ENCODE results near the gene KIAA1328.

KIAA1328 gene

DNA sequence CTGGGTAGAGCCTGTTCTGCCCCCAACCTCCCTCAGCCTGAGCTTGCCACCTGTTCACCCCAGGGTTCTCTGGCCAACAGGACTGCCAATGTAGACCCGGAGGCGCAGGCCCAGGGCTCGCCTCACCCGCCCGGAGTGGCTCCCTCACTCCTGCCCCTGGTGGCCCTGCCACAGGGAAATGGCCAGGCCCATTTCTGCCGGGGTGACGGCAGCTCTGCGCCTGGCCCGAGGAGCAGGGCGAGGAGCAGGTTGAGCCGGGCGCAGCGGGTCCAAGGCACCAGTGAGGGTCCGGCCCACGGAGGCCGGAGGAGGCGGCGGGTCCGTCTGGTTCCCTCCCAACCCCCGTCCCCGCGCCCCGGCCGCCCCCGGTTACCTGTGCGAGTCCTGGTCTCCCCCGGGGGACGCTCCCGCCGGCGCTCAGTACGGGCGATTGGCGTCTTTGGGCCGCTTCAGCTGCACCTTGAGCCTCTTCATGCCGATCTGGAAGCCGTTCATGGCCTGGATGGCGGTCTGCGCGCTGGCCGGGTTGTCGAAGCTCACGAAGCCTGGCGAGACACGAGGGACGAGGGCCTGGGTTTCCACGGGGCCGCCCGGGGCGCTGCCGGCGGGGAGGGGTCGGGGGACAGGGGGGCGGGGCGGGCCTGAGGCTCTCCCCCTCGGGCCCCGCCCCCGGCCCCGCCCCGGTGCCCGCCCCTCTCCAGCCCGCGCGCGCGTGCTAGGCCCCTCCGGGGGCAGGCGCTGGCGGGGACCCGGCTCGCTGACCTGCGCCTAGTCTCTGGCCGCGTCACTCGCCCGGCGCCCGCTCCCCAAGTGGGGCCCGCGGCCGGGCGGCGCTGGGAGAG is 424.7 kb downstream of the KIAA1328 start:
- DNase-seq (ENCODE audit: low spot score), result no peak

DNA sequence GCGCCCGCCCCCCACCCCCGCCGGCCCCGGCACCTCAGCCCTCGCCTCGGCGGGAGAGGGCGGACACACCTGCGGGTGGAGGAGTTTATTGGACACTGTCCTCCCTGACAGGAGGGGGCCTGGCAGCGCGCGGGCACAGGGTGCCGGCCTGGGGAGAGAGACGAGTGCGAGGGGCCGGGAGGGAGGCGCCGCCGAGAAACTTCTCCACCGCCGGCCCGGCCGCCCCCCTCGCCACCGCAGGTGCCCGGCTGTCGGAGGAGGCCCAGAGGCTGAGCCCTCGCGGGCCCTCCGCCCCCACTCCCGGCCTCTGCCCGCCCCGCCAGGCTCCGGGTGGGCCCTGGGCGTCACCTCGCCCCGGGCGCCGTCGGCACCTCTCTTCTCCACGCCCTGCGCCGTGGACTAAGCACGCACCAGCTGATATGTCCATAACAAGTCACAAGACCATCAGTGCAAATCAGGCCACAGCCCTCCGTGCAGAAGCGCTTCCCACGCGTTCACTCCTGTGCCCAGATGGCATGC is 425.4 kb downstream of the KIAA1328 start:
- peak; percentile 36 for DNase-seq (ENCODE audit: low spot score)

DNA sequence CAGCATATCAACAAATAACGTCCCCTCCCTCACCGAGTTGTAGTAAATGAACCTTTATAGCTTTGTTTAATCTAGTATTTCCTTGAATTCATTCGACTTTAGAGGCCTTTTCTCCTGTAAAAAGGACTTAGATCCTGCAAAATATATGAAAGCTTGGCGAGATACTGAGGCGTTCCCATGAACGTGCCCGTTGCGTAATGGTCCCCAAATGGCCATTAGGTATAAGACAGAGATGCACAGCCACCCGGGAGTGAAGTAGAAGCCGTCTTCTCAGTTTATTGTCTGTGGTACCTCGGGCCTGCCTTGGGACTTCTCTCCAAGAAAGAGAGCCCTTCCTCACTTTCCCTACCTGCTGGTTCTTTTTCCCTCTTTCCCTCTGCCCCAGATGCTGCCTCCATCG is 426.0 kb downstream of the KIAA1328 start:
- no peak for DNase-seq (ENCODE audit: low spot score)

DNA sequence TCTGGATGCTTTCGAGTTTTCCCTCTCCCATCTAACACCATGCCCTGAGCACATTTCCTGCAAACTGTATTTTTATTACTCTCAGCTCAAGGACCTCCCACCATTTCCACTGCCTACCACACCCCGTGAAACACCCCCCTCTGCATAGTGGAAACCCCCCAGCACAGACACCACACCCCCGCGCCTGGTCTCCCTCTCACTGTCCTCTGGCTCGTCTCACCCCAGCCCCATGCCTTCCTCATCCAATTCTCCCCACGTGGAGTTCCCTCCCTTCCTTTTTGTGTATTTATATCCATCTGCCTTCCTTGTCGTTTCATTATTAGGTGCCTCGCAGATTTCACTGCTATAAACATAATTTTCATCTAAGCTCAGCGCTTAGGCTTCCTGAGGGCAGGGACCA is 429.2 kb downstream of the KIAA1328 start:
- no peak for DNase-seq (ENCODE audit: low spot score)

DNA sequence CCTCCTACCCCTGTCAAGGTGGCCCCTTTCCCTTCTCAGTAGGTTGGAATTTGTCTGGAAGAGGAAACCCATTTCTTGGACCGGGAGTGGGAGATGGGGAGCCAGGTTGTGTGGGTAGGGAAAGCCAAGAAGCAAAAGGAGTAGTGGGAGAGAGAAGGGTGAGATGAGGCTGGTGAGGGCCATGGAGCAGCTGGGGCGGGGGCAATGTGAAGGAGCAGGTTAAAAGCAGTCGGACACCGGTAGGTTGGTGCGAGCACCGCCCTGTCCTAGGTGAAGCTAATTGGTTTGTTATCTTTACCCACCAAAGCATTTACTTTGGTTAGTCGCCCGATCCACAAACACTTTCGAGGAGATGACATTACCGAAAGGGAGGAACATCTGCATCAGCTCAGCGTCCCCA is 429.9 kb downstream of the KIAA1328 start:
- no peak for DNase-seq (ENCODE audit: low spot score)

DNA sequence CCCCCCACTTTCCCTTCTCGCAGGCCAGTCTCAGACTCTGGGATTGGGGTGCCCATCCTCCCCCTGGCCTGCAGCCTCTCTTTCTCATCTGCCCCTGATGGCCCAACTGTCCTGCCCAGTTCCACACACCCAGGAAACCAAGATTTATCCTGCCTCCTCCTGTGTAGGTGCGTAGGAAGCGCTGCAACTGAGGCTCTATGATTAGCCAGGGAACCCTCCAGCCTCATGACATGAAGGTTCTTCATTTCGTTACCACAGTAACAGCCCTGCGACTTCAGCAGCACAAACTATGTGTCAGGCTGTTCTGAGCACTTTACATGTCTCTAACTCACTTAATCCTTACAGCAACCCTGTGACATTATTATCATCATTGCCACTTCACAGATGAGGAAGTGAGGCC is 430.8 kb downstream of the KIAA1328 start:
- no peak for DNase-seq (ENCODE audit: low spot score)

DNA sequence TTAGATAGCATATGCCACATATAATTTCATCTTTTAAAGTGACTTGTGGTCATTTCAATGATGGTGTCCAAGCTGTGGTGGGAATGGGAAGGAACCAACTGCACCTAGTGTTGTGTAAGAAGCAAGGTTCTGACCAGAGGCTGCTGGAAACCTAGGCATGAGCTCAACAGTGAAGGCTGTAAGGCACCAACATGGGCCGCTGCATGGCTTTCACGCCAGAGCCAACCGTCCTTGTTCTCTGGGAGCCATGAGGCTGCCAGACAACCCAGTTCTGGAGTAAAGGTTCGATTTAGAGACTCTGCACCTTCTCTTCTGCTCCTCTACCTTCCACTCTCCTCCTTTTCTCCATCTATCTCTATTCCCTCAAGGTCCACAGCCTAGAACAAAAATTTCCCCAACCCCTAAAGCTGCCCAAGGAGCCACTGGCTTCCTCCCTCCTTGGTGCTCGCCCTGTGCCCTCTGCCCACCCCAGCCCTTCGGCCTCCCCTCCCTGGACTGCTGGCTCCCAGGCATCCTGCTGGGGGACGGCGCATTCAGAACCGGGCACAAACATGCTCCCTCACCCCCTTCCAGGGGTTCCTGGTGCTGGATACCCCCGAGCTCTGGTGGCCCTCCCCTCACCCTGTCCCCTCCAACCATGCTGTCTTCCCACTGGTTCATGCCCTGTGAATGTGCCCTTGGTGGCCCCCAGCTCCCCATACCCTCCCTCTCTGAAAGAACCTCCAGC is 431.6 kb downstream of the KIAA1328 start:
- DNase-seq (ENCODE audit: low spot score), result no peak

DNA sequence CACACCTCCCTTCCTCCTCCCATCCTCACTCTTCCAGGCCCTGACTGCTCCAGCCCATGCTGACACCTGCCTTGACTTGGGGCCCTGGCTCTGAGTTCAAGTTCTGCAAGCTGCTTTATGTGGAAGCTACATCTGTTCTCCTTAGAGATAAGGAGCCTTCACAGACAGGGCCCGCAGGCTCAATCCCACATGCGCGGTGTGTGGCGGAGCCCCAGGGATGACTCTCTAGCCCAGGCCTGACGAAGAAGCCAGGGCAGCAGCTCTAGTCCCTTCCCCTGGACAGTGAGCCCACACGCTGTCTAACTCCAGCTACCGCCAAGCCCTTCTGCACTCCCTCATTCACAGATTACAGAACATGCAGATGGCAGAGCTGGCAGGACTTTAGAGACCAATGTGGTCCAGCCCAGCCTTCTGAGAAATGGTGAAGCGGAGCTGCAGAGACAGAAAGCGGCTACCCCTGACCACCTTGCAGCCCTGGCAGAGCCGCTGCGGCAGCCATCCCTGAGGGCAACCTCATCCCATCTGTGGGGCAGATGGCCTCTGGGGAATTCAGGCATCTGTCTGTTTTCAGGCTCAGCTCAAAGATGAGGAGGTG is 432.4 kb downstream of the KIAA1328 start:
- peak; percentile 79 for DNase-seq (ENCODE audit: low spot score)

DNA sequence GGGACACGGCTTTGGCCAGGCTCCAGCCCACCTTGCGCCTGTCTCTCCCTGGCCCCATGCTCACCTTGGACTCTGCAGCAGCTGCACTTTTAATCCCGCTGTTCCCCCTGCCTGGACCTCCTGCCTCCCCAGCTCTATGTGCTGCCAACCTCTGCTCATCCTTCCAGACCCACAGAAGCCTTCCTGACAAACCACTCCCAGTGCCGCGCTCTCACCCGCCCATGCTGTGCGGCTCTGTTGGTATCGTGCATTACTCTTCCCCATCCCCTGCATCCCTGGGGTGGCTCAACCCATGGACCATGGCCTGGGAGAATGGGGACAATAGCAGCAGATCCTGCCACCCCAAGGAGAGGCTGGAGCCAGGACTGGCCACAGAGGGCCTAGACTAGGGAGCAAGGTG is 433.1 kb downstream of the KIAA1328 start:
- no peak for DNase-seq (ENCODE audit: low spot score)

DNA sequence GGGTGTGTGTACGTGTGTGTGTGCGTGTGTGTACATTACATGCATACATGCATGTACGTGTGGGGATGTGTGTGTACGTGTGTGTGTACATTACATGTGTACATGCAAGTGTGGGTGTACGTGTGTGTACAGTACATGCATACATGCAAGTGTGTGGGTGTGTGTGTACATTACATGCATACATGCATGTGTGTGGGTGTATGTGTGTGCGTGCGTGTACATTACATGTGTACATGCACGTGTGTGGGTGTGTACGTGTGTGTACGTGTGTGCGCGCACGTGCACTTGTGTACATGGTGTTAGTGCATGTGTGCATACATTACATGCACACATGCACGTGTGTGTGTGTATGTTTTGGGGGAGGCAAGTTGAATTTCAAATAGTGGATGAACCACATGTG is 436.0 kb downstream of the KIAA1328 start:
- no peak for DNase-seq (ENCODE audit: low spot score)

DNA sequence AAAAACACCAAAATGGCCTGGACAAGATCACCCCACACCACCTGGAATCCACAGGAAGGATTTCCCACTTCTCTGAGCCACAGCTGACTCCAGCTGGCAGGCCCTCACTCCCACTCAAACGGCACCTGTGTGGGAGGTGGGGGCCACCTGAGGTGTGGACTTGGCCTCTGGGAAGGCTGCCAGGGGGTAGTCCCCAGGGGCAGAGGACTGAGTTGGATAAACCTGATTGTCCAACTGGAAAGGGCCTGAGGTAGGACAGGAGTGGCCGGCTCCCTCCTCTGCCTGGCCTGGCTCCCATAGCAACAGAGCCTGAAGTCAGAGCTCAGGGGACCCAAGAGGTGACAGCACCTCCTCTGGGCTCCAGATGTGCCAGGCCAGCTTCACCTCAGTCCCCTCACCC is 436.5 kb downstream of the KIAA1328 start:
- no peak for DNase-seq (ENCODE audit: low spot score)

DNA sequence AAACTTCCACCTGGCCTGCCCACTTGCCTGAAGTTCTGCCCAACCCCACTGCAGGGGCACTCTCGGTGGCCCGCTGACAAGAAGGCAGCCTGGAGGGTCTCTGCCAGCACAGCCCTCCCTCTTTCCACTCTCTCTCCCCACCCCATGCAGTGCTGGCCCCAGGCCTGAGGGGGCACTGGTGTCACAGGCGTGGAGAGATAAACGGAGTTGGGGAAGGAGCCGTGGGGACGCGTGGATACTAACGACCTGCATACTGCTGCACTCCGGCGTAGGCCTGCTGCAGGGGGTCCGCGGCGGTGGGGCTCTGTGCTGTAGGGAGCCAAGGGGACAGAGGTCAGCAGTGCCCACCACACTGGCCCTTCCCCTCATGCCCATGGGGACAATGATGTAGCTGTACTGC is 437.4 kb downstream of the KIAA1328 start:
- no peak for DNase-seq (ENCODE audit: low spot score)

DNA sequence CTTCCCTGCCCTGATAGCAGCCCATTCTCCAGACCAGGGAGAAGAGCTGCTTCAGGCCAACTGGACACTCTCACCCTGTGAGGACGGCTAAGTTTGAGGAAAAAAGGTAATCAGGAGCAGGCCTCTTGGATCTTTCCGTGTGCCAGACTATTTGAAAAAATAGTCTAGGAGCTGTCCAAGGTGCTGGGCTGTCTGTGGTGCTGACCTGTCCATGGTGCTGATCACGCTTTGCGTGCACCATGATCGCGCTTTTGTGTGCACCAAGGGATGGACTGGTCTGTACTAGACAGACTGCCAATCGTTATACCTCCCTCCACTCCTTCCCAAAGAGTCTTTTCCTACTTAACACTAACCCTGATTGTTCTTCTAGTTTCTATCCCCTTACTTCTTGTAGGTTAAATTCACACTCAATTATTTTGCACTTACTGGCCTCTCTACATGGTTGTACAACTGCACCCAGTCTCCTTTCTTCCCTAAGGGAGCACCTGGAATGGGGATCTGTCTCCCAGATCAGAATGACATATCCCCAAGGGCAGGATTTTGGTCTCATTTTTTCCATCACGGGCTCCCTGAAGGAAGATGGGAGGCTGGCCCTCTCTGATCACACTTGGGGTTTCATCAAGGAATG is 441.2 kb downstream of the KIAA1328 start:
- no peak for DNase-seq (ENCODE audit: low spot score)

DNA sequence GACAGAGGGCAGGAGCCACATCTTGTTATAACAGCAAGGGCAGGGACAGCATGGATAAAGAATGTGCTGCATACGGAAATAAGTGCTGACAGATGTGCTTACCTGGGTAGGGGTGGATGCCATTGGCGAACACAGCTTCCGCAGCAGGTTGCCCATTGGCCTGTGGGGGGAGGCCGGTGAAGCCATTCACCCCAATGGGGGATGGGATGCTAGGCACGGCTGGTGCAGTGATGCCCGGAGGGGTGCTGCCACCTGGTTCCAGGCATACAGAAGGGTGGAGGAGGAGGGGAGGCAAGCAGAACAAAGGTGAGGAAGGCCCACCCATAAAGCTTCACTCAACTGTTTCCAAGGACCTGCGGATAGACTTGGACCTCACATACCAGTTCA is 441.7 kb downstream of the KIAA1328 start:
- no peak for DNase-seq (ENCODE audit: low spot score)

DNA sequence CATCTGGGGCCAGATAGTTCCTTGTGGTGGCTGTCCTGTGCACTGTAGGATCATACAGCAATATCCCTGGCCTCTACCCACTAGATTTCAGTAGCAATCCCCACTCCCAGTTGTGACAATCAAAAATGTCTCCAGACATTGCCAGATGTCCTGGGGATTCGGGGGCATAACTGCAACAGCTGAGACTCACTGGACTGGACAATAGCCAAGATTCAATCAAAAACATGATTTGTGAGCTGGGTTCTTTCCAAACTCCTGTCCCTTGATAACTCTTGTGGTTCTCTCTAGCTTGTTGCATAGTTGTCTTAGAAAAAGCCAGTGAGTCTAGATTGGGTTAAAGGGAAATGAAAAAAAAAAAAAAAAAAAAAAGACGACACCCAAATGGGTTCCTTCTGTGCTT is 443.3 kb downstream of the KIAA1328 start:
- no peak for DNase-seq (ENCODE audit: low spot score)

DNA sequence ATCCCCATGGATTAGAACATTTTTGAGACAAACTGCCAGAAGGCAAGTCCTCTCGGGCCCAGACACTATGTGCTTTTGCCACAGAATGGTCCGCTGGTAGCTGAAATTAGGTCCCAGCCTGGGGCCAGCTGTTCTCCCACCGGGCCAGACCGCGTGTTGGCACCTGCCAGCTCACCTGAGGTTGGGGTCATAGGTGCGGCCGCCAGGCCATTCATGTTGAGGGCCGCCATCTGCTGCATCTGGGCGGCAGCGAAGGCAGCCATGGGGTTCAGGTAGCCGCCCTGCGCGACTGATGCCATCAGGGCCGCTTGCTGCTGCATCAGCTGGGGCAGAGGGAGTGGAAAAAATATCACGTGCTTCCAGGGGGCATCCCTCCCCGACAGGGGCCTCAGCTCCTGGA is 443.9 kb downstream of the KIAA1328 start:
- no peak for DNase-seq (ENCODE audit: low spot score)

DNA sequence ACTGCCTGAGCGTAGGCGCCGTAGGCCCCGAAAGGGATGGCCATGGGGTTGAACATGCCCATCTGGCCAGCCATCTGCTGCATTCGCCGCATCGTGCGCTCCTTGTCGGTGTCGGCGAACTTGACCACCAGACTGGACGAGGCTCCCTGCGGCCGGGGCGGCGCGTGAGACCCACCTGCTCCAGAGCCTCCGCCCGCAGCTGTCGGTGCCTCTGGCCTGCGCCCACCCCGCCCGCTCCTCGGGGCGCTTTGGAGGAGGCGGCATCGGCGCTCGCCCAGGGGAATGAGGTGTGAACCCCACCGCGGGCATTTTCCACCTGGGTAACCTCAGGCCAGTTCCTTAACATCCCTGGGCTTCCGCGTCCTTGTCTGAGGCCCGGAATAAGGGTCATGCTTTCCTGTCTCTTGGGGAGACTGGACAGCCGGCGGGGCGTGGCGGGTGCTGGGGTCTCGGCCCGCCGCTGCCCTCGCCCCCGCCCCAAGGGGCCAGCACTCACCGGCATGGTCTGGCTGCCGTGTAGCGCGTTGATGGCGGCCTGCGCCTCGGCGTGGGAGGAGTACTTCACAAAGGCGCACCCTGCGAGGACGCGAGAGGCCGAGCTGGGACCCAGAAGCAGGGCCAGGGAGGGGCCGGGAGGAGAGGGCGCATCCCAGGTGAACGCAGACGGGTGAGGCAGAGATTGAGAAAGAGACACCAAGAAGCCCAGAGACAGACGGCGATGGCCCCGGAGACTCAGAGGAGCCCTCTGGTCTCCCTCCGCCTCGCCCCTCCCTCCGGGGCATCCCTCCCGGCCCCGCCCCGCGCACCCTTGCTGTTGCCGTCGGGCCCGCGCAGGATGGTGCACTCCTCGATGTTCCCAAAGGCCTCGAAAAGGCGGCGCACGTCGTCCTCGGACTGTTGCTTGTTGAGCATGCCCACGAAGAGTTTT is 445.6 kb downstream of the KIAA1328 start:
- peak; percentile 36 for DNase-seq (ENCODE audit: low spot score)

DNA sequence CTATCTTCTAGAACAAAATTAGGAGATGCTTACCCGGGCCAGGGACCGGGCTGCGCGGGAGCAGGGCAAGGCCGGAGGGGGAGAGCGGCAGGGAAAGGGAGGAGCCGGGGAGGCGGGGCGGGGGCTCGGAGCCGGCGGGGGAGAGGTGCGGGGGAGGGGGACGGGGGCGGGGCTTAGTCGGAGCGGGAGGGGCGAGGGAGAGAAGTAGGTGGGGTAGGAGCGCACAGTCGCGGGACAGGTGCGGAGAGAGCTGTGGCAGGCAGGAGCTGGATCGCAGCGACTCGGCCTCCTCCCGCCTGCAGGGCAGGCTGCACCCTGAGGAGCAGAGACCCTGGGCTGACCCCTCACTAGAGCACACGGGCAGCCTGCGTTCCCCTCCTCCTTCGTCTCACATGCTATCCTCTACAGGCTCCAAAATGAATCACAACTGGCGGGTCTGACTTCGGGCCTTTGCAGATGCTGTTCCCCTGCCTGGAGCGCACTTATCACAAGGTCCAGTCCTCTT is 446.4 kb downstream of the KIAA1328 start:
- DNase-seq (ENCODE audit: low spot score), result no peak

DNA sequence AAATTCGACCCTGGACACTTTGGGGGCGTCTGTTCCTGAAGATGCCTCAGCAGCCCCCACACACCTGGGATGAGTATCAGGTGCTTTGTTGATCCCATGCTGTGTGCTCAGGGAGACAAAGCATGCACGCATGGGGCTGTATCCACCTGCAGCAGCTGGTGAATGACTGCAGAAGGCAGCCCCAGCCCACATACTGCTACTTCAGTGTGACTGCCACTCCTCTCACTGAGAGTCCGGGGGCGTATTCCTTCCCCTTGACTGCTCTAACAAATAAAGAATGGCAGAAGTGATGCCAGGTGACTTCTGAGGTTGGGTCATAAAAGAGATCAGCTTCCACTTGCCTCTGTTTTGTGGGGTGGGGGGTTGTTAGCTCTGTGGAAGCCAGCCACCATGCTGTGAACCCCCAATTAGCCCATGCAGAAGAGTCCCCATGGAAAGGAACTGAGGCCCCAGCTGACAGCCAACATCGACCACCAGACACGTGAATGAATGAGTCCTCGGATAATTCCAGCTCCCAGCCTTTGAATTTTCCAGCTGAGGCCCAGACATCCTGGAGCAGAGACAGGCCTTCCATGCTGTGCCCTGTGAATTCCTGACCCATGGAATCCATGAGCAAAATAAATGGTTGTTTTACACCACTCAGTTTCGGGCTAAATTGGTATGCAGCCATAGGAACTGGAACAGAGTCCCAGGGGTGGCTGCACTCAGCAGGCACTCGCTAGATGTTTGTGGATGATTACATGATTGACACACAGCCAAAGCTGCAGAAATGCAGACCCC is 447.4 kb downstream of the KIAA1328 start:
- no peak for DNase-seq (ENCODE audit: low spot score)

DNA sequence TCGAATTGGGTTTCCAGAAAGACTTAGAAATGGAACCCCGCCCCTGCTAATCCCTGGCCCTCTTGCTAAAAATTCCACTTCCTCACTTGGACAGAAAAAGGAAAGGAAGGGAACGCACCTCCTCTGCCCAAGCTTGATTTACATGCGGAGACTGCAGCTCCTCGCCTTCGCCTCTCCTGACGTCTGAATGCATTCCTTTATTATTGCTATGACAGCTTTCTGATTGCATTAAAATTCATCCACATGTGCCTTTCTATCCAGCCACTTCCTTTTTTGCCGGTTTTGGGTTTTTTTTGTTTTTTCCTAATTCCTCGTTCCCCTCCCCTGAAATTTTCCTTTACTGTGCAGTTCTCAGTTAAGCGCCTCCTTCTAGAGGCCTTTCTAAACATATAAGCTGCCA is 448.9 kb downstream of the KIAA1328 start:
- no peak for DNase-seq (ENCODE audit: low spot score)

Data from cerebellar cortex (tissue), 1 donor.